Endodermal cell (in vitro differentiated cells): ENCODE results near the gene TMCO4. TPM values are rescaled to one million over a fixed set of nuclear protein-coding genes. Genes with fewer than 3 reads are reported as not detected.

ENCODE experiments used
- DNase-seq: peaks from one replicate; pipeline ENCODE4 v3.0.0-alpha.2; 2017
- H3K27ac ChIP-seq: 2 replicates; pipeline ENCODE4 v1.5.1; 2013; ENCODE audit warnings: mild to moderate bottlenecking, low read depth, low read length, moderate library complexity
- H3K27me3 ChIP-seq: 2 replicates; pipeline ENCODE4 v1.6.1; 2013; ENCODE audit warnings: mild to moderate bottlenecking, low read length, moderate library complexity; ENCODE audit not compliant: insufficient read depth, control insufficient read depth, poor library complexity, severe bottlenecking
- H3K36me3 ChIP-seq: 2 replicates; pipeline ENCODE4 v1.7.0; 2013; ENCODE audit warnings: mild to moderate bottlenecking, low read length, moderate library complexity; ENCODE audit not compliant: control insufficient read depth, insufficient read depth
- H3K4me1 ChIP-seq: one replicate; pipeline ENCODE4 v1.7.0; 2013; ENCODE audit warnings: low read length; ENCODE audit not compliant: control insufficient read depth, insufficient read depth
- H3K4me3 ChIP-seq: 2 replicates; pipeline ENCODE4 v1.5.1; 2013; ENCODE audit warnings: mild to moderate bottlenecking, low read length, moderate library complexity
- H3K9ac ChIP-seq: 2 replicates; pipeline ENCODE4 v1.6.1; 2013; ENCODE audit warnings: mild to moderate bottlenecking, low read length, moderate library complexity; ENCODE audit not compliant: poor library complexity, severe bottlenecking; ENCODE audit errors: extremely low read depth
- H3K9me3 ChIP-seq: 2 replicates; pipeline ENCODE4 v1.6.1; 2013; ENCODE audit warnings: mild to moderate bottlenecking, low read length, moderate library complexity; ENCODE audit not compliant: control insufficient read depth
- H3K27ac Mint-ChIP-seq: 2 replicates; pipeline ENCODE4 v1.8.0; 2020; ENCODE audit warnings: mixed read lengths
- H3K27me3 Mint-ChIP-seq: 2 replicates; pipeline ENCODE4 v1.8.0; 2021; ENCODE audit warnings: mild to moderate bottlenecking, mixed read lengths; ENCODE audit not compliant: insufficient read depth
- H3K36me3 Mint-ChIP-seq: 2 replicates; pipeline ENCODE4 v1.8.0; 2020; ENCODE audit warnings: low read depth, mixed read lengths
- H3K4me1 Mint-ChIP-seq: 2 replicates; pipeline ENCODE4 v1.8.0; 2020; ENCODE audit warnings: mixed read lengths
- H3K4me3 Mint-ChIP-seq: 2 replicates; pipeline ENCODE4 v1.8.0; 2020; ENCODE audit warnings: mild to moderate bottlenecking, moderate library complexity, mixed read lengths
- H3K9me3 Mint-ChIP-seq: 2 replicates; pipeline ENCODE4 v1.8.0; 2020; ENCODE audit warnings: mild to moderate bottlenecking, mixed read lengths
- WGBS, 2 experiments: methylation state at CpG; one replicate each; pipeline versions ENCODE4 v1.1.5 to v1.1.7; 2013; ENCODE audit warnings: missing lambda C conversion rate in 2 of 2, mixed read lengths in 1 of 2; ENCODE audit not compliant: insufficient coverage in 1 of 2, insufficient read length in 1 of 2; 5-methylcytosine and 5-hydroxymethylcytosine counted together
- total RNA-seq, 2 donors: library from RNA; stranded (reverse); fragmentation: NEBNext Ultra II Directional in 1 of 2; extraction: Animal tissue kit (Norgen Biotek cat#: 25700) in 1 of 2; gene quantifications; 2 replicates in 1 of 2; 3 replicates in 1 of 2; pipeline ENCODE4 v1.2.1, GENCODE V29; 2021
- TF ChIP-seq, protein P1 (sequence below): fragments of 200-600 bp; sonication (generic); conservative IDR thresholded peaks from 2 replicates; pipeline ENCODE4 v1.5.0; 2021; ENCODE audit warnings: antibody characterized with exemption, mild to moderate bottlenecking

Gene TMCO4
- total RNA-seq, 2 donors from 2014 or later: 6.2 to 6.6 TPM

DNA sequence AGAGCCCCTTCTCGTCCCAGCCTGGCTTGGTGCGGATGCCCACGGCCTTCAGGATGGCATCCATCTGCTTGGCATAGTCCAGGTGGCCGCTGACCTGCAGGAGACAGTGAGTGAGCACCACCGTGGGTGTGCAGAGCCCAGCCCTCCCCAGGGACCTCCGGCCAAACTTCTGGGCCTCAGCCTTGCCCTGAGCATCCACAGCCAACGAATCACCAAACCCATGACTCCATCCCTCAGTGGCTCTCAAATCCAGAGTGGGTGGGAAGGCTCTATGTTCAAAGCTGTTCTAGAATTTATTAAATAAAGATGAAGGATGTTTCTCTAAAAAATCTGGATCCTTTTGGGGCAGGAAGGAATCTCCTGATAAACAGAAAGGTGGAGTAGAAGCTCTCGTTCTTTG, 116.4 kb downstream of the TMCO4 start:
- TF ChIP-seq, protein P1, sequence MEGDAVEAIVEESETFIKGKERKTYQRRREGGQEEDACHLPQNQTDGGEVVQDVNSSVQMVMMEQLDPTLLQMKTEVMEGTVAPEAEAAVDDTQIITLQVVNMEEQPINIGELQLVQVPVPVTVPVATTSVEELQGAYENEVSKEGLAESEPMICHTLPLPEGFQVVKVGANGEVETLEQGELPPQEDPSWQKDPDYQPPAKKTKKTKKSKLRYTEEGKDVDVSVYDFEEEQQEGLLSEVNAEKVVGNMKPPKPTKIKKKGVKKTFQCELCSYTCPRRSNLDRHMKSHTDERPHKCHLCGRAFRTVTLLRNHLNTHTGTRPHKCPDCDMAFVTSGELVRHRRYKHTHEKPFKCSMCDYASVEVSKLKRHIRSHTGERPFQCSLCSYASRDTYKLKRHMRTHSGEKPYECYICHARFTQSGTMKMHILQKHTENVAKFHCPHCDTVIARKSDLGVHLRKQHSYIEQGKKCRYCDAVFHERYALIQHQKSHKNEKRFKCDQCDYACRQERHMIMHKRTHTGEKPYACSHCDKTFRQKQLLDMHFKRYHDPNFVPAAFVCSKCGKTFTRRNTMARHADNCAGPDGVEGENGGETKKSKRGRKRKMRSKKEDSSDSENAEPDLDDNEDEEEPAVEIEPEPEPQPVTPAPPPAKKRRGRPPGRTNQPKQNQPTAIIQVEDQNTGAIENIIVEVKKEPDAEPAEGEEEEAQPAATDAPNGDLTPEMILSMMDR: no peak
- H3K4me1 Mint-ChIP-seq: no peaks in the 10 kb centered on the region
- no peaks in the 10 kb centered on the region for H3K9me3 ChIP-seq
- no peak overlapping the region for H3K9ac ChIP-seq
- WGBS, 2 experiments: 79 to 90% methylated on average over 2 to 8 of the region's 8 CpGs
- no peaks in the 10 kb centered on the region for H3K9me3 Mint-ChIP-seq
- no peak overlapping the region for H3K27ac ChIP-seq
- H3K4me3 ChIP-seq: no peak overlapping the region
- no peaks in the 10 kb centered on the region for H3K27me3 ChIP-seq
- H3K36me3 Mint-ChIP-seq: no peaks in the 10 kb centered on the region
- H3K4me3 Mint-ChIP-seq: no peak overlapping the region
- no peak for DNase-seq
- H3K36me3 ChIP-seq: no peaks in the 10 kb centered on the region
- no peaks in the 10 kb centered on the region for H3K27me3 Mint-ChIP-seq
- no peaks in the 10 kb centered on the region for H3K4me1 ChIP-seq
- no peak overlapping the region for H3K27ac Mint-ChIP-seq

DNA sequence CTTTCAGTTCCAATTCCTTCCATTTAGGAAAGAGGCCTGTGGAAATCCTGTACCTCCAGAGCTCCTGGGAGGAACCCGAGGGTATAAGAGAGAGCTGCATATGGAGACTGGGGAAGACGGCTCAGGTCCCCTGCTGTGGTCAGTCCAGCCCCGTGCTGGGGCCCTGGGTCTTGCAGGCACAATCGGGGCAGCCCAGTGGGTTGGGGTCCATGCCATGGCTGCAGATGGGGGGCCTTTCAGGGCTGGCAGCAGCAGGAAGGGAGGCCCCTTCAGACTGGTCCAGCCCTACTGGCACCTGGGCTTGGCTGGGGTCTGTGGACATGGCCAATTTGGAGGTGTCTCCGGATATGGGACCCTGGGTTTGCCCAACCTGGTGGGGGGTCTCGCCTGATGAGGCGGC, 116.8 kb downstream of the TMCO4 start:
- WGBS, 2 experiments: 74% methylated on average over 7 of the region's 7 CpGs; no CpG with 5 or more reads in 1 of the 2 experiments
- Histone ChIP-seq H3K4me1 (no peaks in the 10 kb centered on the region), H3K27ac (no peak overlapping the region), H3K4me3 (no peak overlapping the region), H3K9ac (no peak overlapping the region), H3K36me3 (no peaks in the 10 kb centered on the region), H3K27me3 (no peaks in the 10 kb centered on the region), H3K9me3 (no peaks in the 10 kb centered on the region)
- Mint-ChIP-seq H3K36me3 (no peaks in the 10 kb centered on the region), H3K4me3 (no peak overlapping the region), H3K4me1 (no peaks in the 10 kb centered on the region), H3K27me3 (peaks cover 3% of the 10 kb centered on the region), H3K27ac (no peak overlapping the region), H3K9me3 (no peaks in the 10 kb centered on the region)
- TF ChIP-seq, protein P1: no peak
- no peak for DNase-seq

DNA sequence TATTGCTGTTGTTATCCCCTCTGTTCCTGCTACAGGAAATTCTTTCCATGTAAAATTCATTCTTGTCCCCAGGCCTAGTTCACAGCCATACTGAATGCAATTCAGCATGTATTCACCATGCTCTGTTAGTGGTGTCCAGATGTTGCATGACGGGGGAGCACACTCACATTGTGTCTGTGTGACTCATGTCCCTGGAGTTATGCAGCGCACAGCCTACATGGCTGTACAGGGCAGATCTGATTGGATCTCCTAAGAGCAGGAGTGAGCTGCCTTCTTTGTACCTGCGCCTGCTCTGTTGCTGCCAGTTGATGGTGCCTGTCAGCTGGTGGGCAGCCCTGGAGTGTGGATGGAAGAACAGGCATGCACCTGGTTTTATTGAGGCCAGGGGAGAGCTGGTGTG, 117.5 kb downstream of the TMCO4 start:
- no peak for DNase-seq
- H3K4me3 ChIP-seq: no peak overlapping the region
- no peak overlapping the region for H3K9ac ChIP-seq
- no peaks in the 10 kb centered on the region for H3K4me1 Mint-ChIP-seq
- no peak overlapping the region for H3K4me3 Mint-ChIP-seq
- no peaks in the 10 kb centered on the region for H3K36me3 Mint-ChIP-seq
- no peaks in the 10 kb centered on the region for H3K36me3 ChIP-seq
- WGBS, 2 experiments: 78 to 87% methylated on average over 2 to 3 of the region's 3 CpGs
- H3K27ac Mint-ChIP-seq: no peak overlapping the region
- H3K9me3 Mint-ChIP-seq: no peaks in the 10 kb centered on the region
- H3K4me1 ChIP-seq: no peaks in the 10 kb centered on the region
- H3K27ac ChIP-seq: no peak overlapping the region
- H3K9me3 ChIP-seq: no peaks in the 10 kb centered on the region
- TF ChIP-seq, protein P1: no peak
- no peaks in the 10 kb centered on the region for H3K27me3 ChIP-seq
- peaks cover 3% of the 10 kb centered on the region for H3K27me3 Mint-ChIP-seq
